HG03342 (cell line): Measurements from ENCODE around the gene PCDHGA2.
"Not testable (repeated sequence)": the region's sequence is repeated elsewhere in the genome, so short reads cannot be mapped to it uniquely, and the experiment has no call there.

Source experiments
- ATAC-seq: cut with Tn5 transposase; IDR thresholded peaks from one replicate; pipeline ENCODE4 v1.9.1; 2021; ENCODE audit warnings: mild to moderate bottlenecking, moderate library complexity; ENCODE audit not compliant: unreplicated experiment

The PCDHGA2 gene

GRCh38 chr5:141346017-141346416, 7.5 kb downstream of the PCDHGA2 start:
- ATAC-seq = not testable (repeated sequence)

GRCh38 chr5:141349917-141350619, 11.5 kb downstream of the PCDHGA2 start, which contains the start of gene PCDHGB1:
Gene PCDHGB1 (plus strand): TSS chr5:141350099. CDS start chr5:141350261, 162 bp downstream.
- ATAC-seq = no peak

GRCh38 chr5:141351591-141351990, 13.0 kb downstream of the PCDHGA2 start:
- ATAC-seq = no peak

GRCh38 chr5:141354900-141355469, 16.4 kb downstream of the PCDHGA2 start, which contains the start of gene PCDHGA4:
Gene PCDHGA4 (plus strand): TSS chr5:141355021. CDS start chr5:141355108, 87 bp downstream.
- ATAC-seq = no peak

GRCh38 chr5:141355641-141356040, 17.1 kb downstream of the PCDHGA2 start:
- ATAC-seq = no peak

- no peak for ATAC-seq
Measured at GRCh38 chr5:141356133-141356532, 17.6 kb downstream of the PCDHGA2 start.

GRCh38 chr5:141356950-141357349, 18.4 kb downstream of the PCDHGA2 start:
- ATAC-seq = no peak

GRCh38 chr5:141359790-141360426, 21.3 kb downstream of the PCDHGA2 start, which contains the start of gene PCDHGB2:
Gene PCDHGB2 (plus strand): TSS chr5:141359994. CDS start chr5:141360136, 142 bp downstream.
- ATAC-seq = no peak

GRCh38 chr5:141360685-141361084, 22.1 kb downstream of the PCDHGA2 start:
- ATAC-seq = no peak

GRCh38 chr5:141362719-141363118, 24.2 kb downstream of the PCDHGA2 start:
- ATAC-seq = no peak

GRCh38 chr5:141363952-141364660, 25.5 kb downstream of the PCDHGA2 start, which contains the start of gene PCDHGA5:
Gene PCDHGA5 (plus strand): TSS chr5:141364162. CDS start chr5:141364331, 169 bp downstream.
- ATAC-seq = no peak

- ATAC-seq = no peak
Measured at GRCh38 chr5:141366016-141366896, 27.7 kb downstream of the PCDHGA2 start.

GRCh38 chr5:141369994-141370848, 31.7 kb downstream of the PCDHGA2 start, which contains the start of gene PCDHGB3:
Gene PCDHGB3 (plus strand): TSS chr5:141370242. CDS start chr5:141370395, 153 bp downstream.
- ATAC-seq = peak; percentile 82

- ATAC-seq = no peak
Measured at GRCh38 chr5:141371572-141372475, 33.3 kb downstream of the PCDHGA2 start.

- no peak for ATAC-seq
Measured at GRCh38 chr5:141373673-141374317, 35.2 kb downstream of the PCDHGA2 start, which contains the start of gene PCDHGA6. Gene PCDHGA6 (plus strand): TSS chr5:141373891. CDS start chr5:141374084, 193 bp downstream.

GRCh38 chr5:141374627-141375026, 36.1 kb downstream of the PCDHGA2 start:
- ATAC-seq = no peak

GRCh38 chr5:141375444-141376155, 37.0 kb downstream of the PCDHGA2 start:
- not testable (repeated sequence) for ATAC-seq
